HG02884 (cell line): Measurements from ENCODE around the gene NSMF.
"Not testable (repeated sequence)": the region's sequence is repeated elsewhere in the genome, so short reads cannot be mapped to it uniquely, and the experiment has no call there.

Experiments
- ATAC-seq: cut with Tn5 transposase; IDR thresholded peaks from one replicate; pipeline ENCODE4 v1.9.1; 2021; ENCODE audit warnings: mild to moderate bottlenecking, moderate library complexity; ENCODE audit not compliant: unreplicated experiment

NSMF gene

DNA sequence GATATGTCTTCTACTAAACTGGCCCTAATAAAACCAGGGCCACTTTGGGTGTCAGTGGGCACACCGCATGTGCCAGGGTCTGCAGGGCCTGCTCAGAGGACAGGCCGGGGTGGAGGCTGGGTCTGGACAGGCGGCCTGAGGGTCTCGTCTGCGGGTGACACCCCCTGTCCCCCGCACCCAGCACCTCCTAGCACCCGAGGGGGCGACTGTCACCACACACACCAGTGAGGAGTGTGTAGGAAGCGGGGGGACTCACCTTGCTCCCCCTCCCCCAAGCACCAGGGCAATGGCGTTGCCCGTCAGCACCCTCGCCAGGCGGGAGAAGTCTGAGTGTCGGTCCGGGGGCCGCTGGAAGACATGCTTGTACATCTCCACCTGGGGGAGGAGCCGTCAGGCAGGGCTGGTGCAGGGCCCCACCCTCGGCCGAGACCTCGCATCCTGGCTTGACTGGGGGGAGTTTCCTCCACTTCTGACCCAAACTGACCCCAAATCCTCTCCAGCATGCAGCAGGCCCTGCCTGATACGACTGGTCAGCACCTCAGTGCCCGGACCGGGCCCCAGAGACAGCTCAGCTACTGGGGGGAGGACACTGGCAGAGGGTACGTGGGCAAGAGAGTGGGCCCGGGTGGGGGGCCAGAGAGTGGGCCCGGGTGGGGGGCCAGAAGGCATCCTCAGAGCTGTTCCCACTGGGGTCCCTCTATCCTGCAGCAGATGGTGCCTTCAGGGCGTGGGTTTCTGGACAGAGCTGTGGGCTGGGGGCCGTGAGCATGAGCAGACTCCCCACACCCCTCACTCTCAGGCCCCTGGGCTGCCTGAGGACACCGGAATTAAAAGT, 18.9 kb upstream of the NSMF start:
- no peak for ATAC-seq

DNA sequence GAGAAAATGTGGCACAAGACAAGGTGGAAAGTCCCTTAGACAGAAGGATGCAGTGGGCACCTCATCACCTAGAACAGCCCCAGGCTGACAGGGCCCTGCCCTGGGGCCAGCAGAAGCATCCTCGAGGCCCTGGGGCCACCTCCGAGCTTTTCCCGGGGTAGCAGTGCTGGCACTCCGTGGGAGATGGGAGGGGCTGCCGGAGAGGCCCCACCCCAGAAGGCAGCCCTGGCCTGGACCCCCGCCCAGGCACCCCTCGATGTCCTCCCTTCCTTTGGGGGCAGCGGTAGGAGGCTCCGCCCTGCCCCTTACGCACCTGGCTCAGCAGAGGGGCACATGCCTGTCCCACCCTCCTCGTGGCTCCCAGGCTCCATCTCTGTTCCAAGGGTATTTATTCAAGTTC, 17.7 kb upstream of the NSMF start:
- ATAC-seq = no peak

DNA sequence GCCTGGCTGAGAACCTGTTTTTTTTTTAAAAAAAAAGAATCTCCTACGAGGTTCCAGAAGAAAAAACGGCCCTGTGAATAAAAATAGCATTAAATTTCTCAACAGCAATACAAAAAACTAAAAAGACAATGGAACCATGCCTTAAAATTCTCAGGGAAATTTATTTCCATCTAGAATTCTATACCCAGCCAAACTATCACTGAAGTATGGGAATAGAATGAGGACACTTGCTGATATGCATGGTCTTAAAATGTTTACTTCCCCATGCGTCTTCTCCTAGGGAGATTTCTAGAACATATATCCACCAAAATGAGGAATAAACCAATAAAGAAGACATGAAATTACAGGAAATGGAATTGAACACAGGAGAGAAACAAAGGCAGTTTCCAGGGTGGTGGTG, 16.5 kb upstream of the NSMF start:
- ATAC-seq = no peak

GRCh38 chr9:137474271-137474670, 15.1 kb upstream of the NSMF start:
- ATAC-seq = no peak

- no peak for ATAC-seq
Observed at GRCh38 chr9:137470785-137471184, 11.7 kb upstream of the NSMF start.

GRCh38 chr9:137467896-137468295, 8.8 kb upstream of the NSMF start:
- ATAC-seq = no peak

DNA sequence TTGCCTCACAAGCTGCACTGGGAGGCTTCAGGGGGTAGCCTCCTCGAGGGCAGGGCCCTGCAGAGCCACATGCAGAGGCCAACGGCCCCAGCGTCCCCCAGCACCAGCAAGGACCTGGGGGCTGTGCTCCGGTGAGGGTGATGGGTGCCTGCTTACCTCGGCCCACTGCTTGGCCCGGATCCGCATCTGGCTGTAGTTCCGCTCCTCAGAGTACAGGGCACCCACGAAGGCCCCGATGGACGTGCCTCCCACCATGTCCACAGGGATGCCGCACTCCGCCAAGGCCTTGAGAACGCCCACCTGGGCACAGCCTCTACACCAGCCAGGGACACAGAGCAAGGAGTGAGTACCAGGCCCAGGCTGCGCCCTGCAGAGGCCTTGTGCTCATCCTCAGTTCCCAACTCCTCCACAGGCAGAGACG, 8.0 kb upstream of the NSMF start:
- ATAC-seq = no peak

- ATAC-seq = not testable (repeated sequence)
Observed at GRCh38 chr9:137466389-137467085, 7.4 kb upstream of the NSMF start.

- no peak for ATAC-seq
Observed at GRCh38 chr9:137465720-137466388, 6.7 kb upstream of the NSMF start.

GRCh38 chr9:137465000-137465719, 6.0 kb upstream of the NSMF start:
- no peak for ATAC-seq

GRCh38 chr9:137464291-137464999, 5.3 kb upstream of the NSMF start:
- no peak for ATAC-seq

DNA sequence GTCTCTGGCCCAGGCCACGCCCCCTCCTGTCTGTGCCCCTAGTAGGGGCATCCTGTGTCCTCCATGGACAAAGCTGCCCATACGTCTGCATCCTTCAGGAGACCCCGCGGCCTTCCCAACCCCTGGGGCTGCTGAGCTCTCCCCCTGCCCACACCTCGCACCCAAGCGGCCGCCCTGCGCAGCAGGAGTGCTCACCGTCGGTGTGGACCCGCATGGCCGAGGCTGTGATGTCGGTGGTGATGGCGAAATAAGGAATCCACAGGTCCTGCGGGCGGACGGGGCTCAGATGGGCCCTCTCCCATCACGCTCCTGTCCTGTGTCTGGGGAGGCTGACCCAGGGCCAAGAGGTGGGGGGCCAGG, 4.8 kb upstream of the NSMF start:
- no peak for ATAC-seq

GRCh38 chr9:137462986-137463930, 4.1 kb upstream of the NSMF start:
- no peak for ATAC-seq

GRCh38 chr9:137462396-137462985, 3.4 kb upstream of the NSMF start:
- no peak for ATAC-seq

GRCh38 chr9:137461663-137462395, 2.7 kb upstream of the NSMF start:
- ATAC-seq = no peak

DNA sequence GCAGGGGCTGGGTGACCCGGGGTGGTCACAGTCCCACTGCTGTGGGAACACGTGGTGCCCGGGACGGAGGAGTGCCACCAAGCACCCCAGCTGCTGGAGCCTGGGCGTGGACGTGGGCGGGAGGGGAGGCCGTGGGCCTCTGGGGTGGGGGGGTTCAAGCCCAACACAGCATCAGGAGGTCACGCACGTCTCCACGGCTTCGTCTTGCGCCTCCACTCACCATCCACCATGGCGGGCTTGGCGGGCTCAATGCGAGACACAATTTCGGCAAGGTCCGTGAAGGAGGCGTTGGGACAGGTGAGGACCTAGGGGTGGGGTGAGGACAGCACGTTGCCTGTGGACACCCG, 2.2 kb upstream of the NSMF start:
- ATAC-seq = no peak

GRCh38 chr9:137460363-137461315, 1.5 kb upstream of the NSMF start:
- ATAC-seq = no peak
